ENCODE results near the gene JPH2.
"Not testable (repeated sequence)": the region's sequence is repeated elsewhere in the genome, so short reads cannot be mapped to it uniquely, and the experiment has no call there.

The JPH2 gene

DNA sequence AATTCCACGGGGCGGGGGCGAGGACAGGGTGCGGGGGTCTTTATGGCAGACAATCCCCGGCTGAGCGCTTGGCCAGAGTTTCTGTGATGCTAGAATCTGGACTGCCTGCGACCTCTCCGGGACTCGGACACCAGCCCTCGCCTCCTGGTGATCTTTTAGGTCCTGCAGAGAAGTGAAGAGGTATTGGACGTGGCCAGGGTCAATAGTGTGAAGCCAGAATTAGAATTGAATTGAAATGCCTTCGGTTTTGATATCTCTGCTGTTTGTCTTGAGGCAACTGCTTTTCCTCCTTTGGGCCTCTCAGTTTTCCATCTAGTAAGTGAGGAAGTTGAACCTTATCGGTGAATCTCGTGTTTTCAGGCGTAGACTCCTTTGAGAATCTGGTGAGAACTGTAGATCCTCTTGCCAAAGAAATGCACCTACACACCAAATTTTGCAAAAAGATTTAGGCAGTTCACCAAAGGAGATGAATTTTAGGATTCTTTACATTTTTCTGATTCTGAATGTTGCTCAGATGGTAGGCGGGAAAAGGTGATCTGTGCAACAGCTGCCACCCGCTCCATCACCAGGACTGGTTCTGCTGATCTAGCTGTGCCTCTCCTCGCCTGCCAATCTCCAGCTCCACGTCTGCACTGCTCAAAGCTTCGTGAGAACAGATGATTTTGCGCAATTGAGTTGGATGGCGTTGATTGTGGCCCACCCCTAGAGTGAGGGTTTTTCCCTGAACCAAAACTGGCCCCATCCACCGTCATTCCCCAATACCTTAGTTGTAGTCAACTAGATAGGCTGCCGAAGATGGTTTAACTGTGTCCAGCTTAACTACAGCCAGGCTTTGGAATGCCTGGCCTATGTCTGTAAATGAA, 24.4 kb upstream of the JPH2 start:
- no peak for DNase-seq (ENCODE audit: low spot score)

DNA sequence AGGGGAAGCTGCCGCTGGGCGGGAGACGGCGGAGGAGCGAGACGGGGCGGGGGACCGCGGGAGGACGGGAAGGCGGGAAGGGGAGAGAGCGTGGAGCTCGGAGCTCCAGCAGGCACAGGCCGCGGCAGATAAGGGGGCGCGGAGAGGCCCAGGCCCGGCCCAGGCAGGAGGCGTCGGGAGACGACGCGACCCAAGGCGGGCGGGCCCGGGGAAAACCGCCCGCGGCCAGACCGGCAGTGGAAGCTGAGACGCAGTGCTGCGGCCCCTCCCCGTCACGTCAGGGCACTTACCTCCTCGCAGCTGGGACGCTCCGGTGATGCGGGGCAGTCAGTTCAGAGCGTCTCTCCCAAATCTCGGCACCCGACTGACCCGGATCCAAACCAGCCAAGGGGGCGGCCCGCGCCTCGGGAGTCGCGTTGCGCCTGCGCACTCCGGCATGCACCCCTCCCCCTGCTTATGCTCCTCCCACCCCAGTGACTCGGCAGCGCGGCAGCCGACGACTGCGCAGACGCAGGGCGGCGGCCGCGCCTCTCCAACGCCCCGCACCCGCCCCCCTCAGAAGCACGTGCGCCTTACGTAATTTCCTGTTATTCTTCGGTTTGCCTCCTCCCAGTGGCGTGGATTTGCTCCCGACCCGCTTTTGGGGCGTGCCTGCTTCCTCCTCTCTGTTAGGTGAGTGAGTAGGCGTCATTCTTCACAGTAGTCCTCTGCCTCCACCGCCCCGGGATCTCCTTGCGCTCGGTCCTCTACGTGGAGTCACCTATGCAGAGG, 23.6 kb upstream of the JPH2 start, which contains the start of gene OSER1:
Gene OSER1 (minus strand): TSS at position 366 of the 771 bp plus-strand sequence. CDS start 3,814 bp downstream, outside the sequence.
- DNase-seq (ENCODE audit: low spot score), result peak; percentile 99

DNA sequence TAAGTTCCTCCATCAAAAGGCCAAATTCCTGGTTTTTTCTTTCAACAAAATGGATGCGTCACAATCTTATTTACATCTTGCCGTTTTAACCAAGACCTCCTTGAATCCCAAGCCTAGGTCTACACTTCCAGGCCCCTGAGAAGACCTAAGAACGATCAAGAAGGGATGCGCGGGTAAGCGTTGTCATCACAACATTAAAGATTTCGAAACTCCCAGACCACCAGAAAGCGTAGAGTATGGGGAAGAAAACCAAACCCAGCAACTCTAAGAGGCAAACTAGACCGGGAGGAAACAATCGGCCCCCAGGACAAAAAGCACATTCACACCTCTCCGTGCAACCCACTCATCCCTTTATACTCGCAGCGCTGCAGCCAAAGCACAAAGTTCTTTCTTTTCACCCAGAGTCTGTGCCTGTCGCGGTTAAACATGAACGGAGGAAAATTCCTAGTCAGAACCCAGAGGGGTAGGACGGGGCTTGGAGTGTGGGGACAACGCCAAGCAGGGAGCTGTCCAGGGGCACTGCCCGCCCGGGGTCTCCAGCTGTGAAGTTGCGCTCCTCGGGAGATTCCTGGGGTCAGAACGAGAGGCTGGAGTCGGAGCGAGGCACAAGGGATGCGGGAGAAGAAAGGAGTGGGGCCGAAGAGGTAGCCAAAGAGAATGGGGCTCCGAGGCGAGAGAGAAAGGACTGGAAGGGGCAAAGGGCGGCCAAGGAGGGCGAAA, 22.9 kb upstream of the JPH2 start:
- no peak for DNase-seq (ENCODE audit: low spot score)

DNA sequence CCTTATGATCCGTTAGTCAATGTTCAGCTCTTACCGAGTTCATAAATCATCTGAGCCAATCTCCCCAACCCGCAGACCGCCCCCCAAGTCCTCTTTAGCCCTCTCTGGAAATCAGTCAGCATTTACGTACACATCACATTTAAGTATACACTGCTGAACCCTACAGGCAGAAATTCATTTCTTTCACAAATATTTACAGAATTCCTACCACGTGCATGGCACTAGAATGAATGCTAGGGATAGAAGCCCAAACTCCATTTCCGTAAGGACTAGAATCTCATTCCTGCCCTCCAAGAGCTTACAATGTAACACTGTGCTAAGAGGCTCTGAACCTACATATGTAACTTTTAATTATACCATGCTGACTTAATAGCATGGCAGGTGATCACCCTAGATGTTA, 21.8 kb upstream of the JPH2 start:
- no peak for DNase-seq (ENCODE audit: low spot score)

DNA sequence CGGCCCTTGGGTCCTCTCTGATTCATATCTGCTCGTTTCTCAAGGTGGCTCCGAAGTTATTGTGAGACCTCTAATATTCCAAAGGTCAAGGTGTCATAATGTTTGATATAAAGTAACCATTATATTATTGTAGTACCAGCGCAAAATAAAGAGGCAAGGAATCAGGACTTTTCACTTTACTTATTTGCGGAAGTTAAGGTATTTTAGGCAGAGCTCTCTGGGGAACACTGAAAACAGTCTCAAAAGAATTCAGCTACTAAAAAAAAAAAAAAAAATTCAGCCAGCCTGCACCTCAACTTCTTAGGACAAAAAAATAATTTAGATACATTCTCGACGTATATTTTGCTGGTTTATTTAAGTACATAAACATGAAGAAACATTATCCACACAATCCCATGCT, 21.2 kb upstream of the JPH2 start:
- DNase-seq (ENCODE audit: low spot score), result no peak

DNA sequence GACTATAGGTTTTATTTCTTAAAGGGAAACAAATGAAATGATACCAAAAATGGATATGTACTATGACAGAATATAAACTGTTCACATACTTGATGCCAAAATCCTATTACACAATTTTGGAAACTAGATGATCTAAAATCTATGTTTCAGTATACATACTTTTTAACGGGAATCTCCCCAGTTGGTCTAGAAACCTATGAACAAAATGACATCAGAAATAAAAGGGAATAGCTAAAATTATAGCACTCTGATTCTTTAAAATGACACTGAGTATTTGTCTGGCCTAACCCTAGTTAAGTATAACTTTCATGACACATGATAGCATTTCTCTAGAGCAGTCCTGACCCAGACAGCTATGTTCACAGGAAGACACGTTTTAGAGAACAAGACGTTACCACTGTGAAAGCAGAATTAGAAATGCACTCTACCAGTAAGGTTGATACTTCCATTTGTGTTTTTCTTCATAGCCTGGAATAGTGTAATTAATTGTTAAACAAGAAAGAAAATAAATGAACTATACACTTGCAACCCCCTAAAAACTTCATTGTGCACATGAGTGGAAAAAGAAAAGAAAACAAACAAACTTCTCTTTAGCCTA, 20.2 kb upstream of the JPH2 start:
- no peak for DNase-seq (ENCODE audit: low spot score)

DNA sequence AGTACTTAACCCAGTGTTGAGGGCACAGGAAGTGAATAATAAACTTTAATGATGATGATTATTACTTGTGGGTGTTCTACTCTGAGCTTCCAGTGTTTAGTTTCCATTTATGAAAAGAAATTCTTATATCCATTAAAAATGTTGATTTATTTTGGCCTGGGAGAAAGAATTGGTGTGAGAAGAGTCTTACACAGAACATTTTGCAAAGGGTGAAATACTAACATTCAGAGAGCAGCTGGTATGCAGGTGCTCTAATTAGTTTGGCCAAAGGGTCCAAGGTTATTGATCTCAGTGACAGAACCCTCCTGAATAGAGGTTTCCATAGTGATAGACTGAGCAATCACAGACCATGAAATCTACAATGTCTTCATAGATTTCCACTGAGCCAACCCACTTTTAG, 19.1 kb upstream of the JPH2 start:
- DNase-seq (ENCODE audit: low spot score), result no peak

DNA sequence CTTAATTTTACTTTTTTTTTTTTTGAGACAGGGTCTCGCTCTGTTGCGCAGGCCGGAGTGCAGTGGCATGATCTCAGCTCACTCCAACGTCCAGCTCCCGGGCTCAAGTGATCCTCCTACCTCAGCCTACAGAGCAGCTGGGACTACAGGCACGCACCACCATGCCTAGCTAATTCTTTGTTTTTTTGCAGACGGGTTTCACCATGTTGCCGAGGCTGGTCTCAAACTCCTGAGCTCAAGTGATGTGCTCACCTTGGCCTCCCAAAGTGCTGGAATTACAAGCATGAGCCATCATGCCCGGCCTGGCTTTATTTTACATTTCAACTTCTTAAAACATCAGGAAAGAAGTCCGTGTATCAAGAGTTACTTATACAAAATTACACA, 17.8 kb upstream of the JPH2 start:
- no peak for DNase-seq (ENCODE audit: low spot score)

DNA sequence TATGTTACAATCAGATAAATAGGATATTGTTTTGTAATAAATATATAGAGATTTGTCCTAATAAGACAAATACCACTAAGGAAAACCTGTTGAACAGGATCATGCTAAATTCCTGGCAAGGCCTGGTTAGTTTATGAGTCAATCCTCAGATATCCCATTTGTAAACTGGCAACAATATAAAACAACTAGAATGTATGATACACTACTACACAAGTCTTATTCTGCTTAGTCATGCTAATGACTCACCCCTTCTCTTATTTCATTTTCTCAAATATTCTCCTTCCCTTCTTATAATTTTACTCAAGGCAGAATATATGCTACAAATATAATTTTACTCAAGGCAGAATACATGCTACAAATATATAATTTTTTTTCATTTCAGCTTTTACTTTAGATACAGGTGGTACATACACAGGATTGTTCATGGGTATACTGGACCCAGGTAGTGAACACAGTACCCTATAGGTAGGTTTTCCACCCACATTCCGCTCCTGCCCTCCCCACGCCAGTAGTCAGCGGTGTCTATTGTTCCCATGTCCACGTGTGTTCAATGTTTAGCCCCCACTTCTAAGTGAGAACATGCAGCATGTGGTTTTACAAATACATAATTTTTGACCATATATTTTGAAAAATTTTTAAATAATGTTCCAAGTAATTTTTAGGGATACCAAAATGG, 17.3 kb upstream of the JPH2 start:
- DNase-seq (ENCODE audit: low spot score), result no peak

DNA sequence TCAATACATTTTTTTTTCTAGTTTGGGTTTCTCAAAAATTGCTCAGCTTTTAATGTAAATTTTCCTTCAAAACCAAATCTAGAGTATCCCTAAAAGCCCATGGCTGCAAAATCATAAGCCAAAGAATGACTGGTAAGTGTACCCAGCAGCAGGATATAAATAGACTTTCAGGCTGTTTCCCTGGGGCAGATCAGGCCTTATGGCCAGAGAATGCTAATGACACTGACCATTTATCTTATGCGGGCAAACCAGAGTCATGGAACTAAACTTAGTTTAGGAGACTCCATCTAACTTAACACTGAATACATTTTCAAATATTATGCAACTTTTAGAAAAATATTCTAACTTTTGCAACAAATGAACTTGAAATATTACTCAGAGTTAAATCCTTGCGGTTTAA, 16.2 kb upstream of the JPH2 start:
- DNase-seq (ENCODE audit: low spot score), result no peak

DNA sequence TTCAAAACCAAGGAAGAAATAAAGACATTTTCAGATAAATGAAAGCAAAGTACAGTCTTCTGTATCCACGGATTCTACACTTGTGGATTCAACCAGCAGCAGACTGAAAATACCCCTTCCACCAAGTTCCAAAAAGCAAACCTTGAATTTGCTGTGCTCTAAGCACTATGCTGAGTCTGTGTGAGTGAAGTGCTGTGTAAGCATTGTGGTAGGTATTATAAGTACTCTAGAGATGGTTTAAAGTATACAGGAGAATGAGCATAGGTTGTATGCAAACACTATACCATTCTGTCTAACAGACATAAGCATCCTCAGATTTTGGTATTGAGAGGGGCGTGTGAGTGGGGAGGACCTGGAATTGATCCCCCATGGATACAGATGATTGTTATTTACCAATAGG, 14.0 kb upstream of the JPH2 start:
- DNase-seq (ENCODE audit: low spot score), result no peak

DNA sequence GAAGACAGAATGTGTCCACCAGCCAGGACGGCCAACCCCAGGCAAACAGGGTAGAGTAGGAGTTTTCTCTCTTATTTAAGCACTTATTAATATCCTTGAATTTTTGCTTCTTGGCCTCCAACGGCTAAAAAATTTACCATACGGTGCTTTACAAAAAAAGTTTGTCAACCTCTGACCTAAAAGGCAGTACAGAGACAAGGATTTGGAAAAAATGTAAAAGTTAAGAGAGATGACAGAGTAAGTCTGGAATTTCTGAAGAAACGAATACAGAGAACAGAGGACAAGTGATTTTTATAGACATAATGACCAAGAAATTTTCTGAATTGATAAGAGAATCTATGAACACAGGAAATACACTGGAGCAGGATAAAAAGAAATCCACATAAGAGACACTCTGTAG, 13.4 kb upstream of the JPH2 start:
- no peak for DNase-seq (ENCODE audit: low spot score)

DNA sequence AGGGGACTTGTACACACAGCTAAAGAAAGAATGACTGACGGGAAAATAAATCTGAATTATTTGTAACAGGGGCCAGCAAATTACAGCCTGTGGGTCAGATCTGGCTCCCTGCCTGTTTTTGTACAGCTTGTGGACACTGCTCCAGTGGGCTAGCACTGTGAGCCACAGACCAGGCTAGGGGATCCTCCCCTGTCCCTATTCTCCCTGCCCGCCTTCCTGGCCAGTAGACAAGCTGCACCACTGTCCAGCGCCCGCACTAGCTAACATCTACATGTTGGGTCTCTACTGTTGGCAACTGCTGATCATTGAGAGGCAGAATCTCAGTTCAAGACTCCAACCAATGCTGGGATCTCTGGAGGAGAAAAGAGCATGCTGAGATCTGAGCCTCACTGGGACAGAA, 12.9 kb upstream of the JPH2 start:
- DNase-seq (ENCODE audit: low spot score), result no peak

DNA sequence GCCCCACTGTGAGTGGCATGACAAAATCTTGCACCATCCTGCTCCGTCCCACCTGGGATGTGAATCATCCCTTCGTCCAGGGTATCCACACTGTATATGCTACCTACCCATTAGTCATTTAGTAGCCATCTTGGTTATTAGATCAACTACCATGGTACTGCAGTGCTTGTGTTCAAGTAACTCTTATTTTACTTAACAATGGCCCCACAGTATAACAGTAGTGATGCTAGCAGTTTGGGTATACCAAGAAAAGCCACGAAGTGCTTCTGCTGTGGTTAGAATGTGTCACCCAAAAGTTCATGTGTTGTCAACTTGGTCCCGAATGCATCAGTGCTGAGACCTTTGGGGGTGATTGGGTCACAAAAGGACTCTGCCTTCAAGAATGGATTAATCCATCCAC, 11.9 kb upstream of the JPH2 start:
- DNase-seq (ENCODE audit: low spot score), result no peak

DNA sequence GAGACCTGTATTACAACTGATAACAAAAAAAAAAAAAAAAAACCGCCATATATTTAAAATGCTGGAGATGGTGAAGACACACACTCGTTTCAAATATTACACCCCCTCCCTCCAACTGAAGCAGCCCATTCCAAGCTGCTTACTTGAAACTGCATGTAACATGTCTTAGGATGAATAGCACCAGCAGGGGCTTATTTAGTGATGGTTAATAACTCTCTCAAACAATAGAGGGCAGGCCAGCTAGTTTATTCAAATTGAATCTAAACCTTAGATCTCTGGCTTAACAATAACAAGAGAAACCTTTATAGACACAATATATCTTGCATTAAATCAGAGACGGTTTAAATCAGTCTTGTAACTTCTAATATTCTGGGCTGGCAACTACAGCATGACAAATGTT, 9.3 kb upstream of the JPH2 start:
- no peak for DNase-seq (ENCODE audit: low spot score)

DNA sequence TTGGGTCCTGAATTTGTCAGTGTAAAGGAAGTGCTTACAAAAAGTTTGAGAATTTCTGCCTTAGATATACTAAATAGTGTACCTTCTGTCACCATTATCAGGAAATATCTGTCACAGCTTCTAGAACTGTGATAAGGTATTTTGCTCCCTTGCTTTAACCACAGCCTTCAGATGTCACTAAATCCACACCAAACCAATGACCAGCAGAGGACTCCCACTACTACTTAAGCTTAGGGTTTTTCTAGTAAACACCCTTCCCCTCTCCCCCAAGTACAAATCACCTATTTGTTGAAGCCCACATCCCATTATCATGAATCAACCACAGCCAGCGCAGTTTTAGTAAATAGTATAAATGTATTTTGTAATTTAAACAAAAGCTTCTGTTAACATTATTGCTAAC, 8.6 kb upstream of the JPH2 start:
- DNase-seq (ENCODE audit: low spot score), result no peak

DNA sequence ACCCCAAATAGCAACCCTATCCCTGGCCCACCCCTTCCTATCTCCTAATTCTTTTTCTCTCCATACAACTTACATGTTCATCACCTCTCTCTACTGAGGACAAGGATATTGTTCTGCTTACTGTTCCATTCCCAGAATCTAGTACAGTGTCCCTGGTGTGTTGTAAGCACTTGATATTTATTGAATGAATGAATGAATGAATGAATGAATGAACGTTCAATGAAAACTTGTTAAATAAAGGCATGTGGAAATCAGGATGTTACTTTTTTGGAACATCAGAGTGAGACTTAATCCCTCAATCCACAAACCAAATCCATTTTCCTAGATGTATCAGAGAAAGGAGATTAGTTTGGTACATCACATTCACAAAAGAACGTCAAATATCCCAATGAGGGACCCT, 6.8 kb upstream of the JPH2 start:
- no peak for DNase-seq (ENCODE audit: low spot score)

DNA sequence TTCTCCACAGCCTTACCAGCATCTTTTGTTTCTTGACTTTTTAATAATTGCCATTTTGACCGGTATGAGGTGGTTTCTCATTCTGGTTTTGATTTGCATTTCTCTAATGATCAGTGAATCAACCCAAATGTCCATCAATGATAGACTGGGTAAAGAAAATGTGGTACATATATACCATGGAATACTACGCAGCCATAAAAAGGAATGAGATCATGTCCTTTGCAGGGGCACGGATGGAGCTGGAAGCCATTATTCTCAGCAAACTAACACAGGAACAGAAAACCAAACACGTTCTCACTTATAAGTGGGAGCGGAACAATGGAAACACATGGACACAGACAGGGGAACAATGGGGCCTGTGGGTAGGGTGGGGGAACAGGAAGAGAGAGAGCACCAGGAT, 4.7 kb upstream of the JPH2 start:
- not testable (repeated sequence) for DNase-seq (ENCODE audit: low spot score)

DNA sequence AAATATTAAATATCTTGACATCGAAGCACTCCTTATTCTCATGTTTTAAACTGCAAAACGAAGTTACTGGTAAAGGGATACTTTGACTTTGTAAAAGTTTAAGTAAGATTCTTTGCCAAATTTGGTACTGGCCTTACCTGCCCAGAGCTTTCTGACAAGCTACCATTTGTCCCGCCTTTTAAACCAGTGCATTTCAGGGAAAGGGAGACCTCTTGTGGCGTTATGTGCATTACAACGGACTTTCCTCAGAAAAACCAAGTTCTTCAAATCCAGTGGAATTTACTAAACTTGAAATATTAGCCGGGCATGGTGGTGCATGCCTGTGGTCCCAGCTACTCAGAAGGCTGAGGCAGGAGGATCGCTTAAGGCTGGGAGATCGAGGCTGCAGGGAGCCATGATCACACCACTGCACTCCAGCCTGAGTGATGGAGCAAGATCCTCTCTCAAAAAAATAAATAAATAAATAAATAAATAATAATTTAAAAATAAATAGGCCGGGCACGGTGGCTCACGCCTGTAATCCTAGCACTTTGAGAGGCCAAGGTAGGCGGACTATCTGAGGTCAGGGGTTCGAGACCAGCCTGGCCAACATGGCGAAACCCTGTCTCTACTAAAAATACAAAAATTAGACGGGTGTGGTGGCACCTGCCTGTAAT, 3.3 kb upstream of the JPH2 start:
- DNase-seq (ENCODE audit: low spot score), result not testable (repeated sequence)

DNA sequence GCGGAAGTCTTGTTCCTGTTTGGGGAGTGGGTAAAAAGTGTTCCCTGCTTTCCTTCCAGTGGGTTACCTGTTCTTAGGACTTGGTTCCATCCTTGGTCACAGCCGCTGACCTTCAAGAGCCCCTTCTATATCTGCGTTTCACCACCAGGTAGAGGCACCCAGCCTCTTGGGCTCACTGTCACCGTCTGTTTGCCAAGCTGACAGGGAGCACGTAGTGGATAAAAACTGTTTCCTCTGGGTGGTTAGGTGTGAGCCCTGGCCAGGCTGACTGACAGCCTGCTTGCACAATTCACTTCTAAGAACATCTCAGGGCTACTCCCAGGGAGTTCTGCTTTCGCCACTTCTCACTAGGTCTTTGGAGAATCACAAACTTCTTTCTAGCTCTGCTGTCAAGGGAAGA, 1.8 kb upstream of the JPH2 start:
- DNase-seq (ENCODE audit: low spot score), result no peak
